GM12878 (cell line): ENCODE measurements around the gene ATCAY. TPM values are rescaled to one million over a fixed set of nuclear protein-coding genes. Genes with fewer than 3 reads are reported as not detected.

Experiments
- ATAC-seq: fragments of 200-7000 bp; cut with Tn5 transposase; 3 replicates; pipeline ENCODE4 v1.9.1; 2020; ENCODE audit warnings: mild to moderate bottlenecking, moderate library complexity
- BruUV-seq: library from RNA; stranded (reverse); fragments of 400-500 nt; replicated peaks from 2 replicates; lab custom pipeline; 2021; lab: Mats Ljungman, UMichigan
- CTCF ChIA-PET: fragments of 300-600 bp; sonication (Branson Sonifier 250); formaldehyde crosslinking; extraction: SDS; loops from one replicate; lab custom pipeline; 2021; ENCODE audit warnings: inconsistent platforms; lab: Yijun Ruan, JAX
- POLR2A ChIA-PET: fragments of 350-600 bp; formaldehyde crosslinking; extraction: SDS; loops from one replicate; lab custom pipeline; 2021; ENCODE audit warnings: inconsistent platforms; lab: Charles Lee
- RAD21 ChIA-PET: fragments of 300-600 bp; sonication (Branson Sonifier 250); formaldehyde crosslinking; loops from one replicate; lab custom pipeline; 2023; ENCODE audit warnings: antibody characterized with exemption; ENCODE audit not compliant: unreplicated experiment; lab: Charles Lee
- SMC1A ChIA-PET: fragments of 300-600 bp; sonication (Branson Sonifier 250); formaldehyde crosslinking; loops from one replicate; lab custom pipeline; 2023; ENCODE audit not compliant: unreplicated experiment, uncharacterized antibody; lab: Charles Lee
- DNase-seq: peaks from one replicate; pipeline ENCODE4 v3.0.0-alpha.2; 2011; ENCODE audit warnings: low read depth, low spot score
- FAIRE-seq: peaks from 3 replicates; lab custom pipeline; 2011; peaks lifted over from hg19 to GRCh38; lab: Jason Lieb, UNC
- H2AFZ ChIP-seq: 2 replicates; pipeline ENCODE4 v1.6.0; 2011; ENCODE audit warnings: low read depth, low read length, control low read depth; ENCODE audit not compliant: control insufficient read depth
- H3K27ac ChIP-seq: 2 replicates; pipeline ENCODE4 v1.5.1; 2011; ENCODE audit warnings: control low read depth; ENCODE audit not compliant: control insufficient read depth, insufficient read depth
- H3K27me3 ChIP-seq, 2 experiments: replicated peaks in 1 of 2; 2 replicates each; pipeline versions ENCODE4 v1.6.0 to v1.6.1; 2011; ENCODE audit warnings: low read length in 1 of 2; ENCODE audit not compliant: control insufficient read depth in 2 of 2, insufficient read depth in 2 of 2
- H3K36me3 ChIP-seq, 2 experiments: 2 replicates each; pipeline ENCODE4 v1.5.1; 2011; ENCODE audit warnings: low read length in 1 of 2; ENCODE audit not compliant: control insufficient read depth in 2 of 2, insufficient read depth in 2 of 2
- H3K4me1 ChIP-seq: 2 replicates; pipeline ENCODE4 v1.6.1; 2011; ENCODE audit warnings: mild to moderate bottlenecking, low read length, moderate library complexity, mixed read lengths; ENCODE audit not compliant: control insufficient read depth, insufficient read depth
- H3K4me2 ChIP-seq: 2 replicates; pipeline ENCODE4 v1.6.0; 2011; ENCODE audit warnings: control low read depth; ENCODE audit not compliant: control insufficient read depth, insufficient read depth
- H3K4me3 ChIP-seq: fragments of 200-600 bp; sonication (generic); 2 replicates; pipeline ENCODE4 v1.5.1; 2016
- H3K79me2 ChIP-seq: 2 replicates; pipeline ENCODE4 v1.6.0; 2011; ENCODE audit warnings: low read length; ENCODE audit not compliant: control insufficient read depth, insufficient read depth
- H3K9ac ChIP-seq: 2 replicates; pipeline ENCODE4 v1.8.0; 2011; ENCODE audit warnings: low read length, control low read depth, mixed read lengths; ENCODE audit not compliant: control insufficient read depth, insufficient read depth
- H3K9me3 ChIP-seq: replicated peaks from 3 replicates; pipeline ENCODE4 v1.5.1; 2011; ENCODE audit warnings: mild to moderate bottlenecking, low read length; ENCODE audit not compliant: control insufficient read depth, insufficient read depth
- H4K20me1 ChIP-seq: 2 replicates; pipeline ENCODE4 v1.6.0; 2011; ENCODE audit not compliant: control insufficient read depth, insufficient read depth
- CEBPB ChIP-seq, 2 experiments: fragments of 150-350 bp in 1 of 2; IDR thresholded peaks; 2 replicates each; pipeline ENCODE4 v1.6.1; 2012 to 2014; ENCODE audit warnings: low read depth in 2 of 2, low read length in 2 of 2, borderline replicate concordance in 1 of 2, inconsistent platforms in 1 of 2
- ELK1 ChIP-seq: IDR thresholded peaks from 2 replicates; pipeline ENCODE4 v1.6.1; 2012; ENCODE audit warnings: low read depth, low read length, improper control_type of control experiment
- EZH2 ChIP-seq: IDR thresholded peaks from 2 replicates; pipeline ENCODE4 v1.6.1; 2012; ENCODE audit warnings: low read depth, mild to moderate bottlenecking, control low read depth, inconsistent platforms, low read length, borderline replicate concordance; ENCODE audit not compliant: control insufficient read depth
- IKZF1 ChIP-seq: fragments of 450-650 bp; conservative IDR thresholded peaks from 2 replicates; pipeline ENCODE4 v1.6.1; 2017; ENCODE audit warnings: antibody characterized with exemption, mild to moderate bottlenecking
- LARP7 ChIP-seq: fragments of 450-650 bp; IDR thresholded peaks from 2 replicates; pipeline ENCODE4 v1.6.1; 2017; ENCODE audit warnings: mild to moderate bottlenecking
- MLLT1 ChIP-seq: fragments of 450-650 bp; IDR thresholded peaks from 2 replicates; pipeline ENCODE4 v1.6.1; 2016; ENCODE audit warnings: mild to moderate bottlenecking
- NFXL1 ChIP-seq: fragments of 450-650 bp; IDR thresholded peaks from 2 replicates; pipeline ENCODE4 v1.6.1; 2017; ENCODE audit warnings: antibody characterized with exemption, mild to moderate bottlenecking, borderline replicate concordance
- PRDM15 ChIP-seq: fragments of 450-650 bp; formaldehyde crosslinking; IDR thresholded peaks from 2 replicates; pipeline ENCODE4 v1.4.0; 2020; ENCODE audit warnings: mild to moderate bottlenecking, moderate library complexity
- RELA ChIP-seq: fragments of 450-650 bp; IDR thresholded peaks from 2 replicates; pipeline ENCODE4 v1.8.0; 2014; ENCODE audit warnings: borderline replicate concordance; ENCODE audit not compliant: partially characterized antibody
- YBX1 ChIP-seq: fragments of 450-650 bp; IDR thresholded peaks from 2 replicates; pipeline ENCODE4 v1.6.1; 2016; ENCODE audit warnings: antibody characterized with exemption
- WGBS: methylation state at CpG from one replicate; pipeline ENCODE4 v1.1.6; 2016; ENCODE audit warnings: low lambda C conversion rate; ENCODE audit not compliant: insufficient replicate concordance, insufficient coverage; ENCODE audit errors: missing lambda C conversion rate; 5-methylcytosine and 5-hydroxymethylcytosine counted together
- in situ Hi-C: fragments of 300-500 bp; cut with MboI; formaldehyde crosslinking; loops from 9 replicates; pipeline ENCODE4 v1.14.3; 2018; ENCODE audit warnings: mixed read lengths
- intact Hi-C: fragments of 100-400 bp; cut with micrococcal nuclease; formaldehyde crosslinking; loops from one replicate; pipeline ENCODE4 v1.14.2; 2022; ENCODE audit not compliant: unreplicated experiment
- polyA plus RNA-seq, 11 experiments: library from polyadenylated mRNA; depleted of rRNA in 4 of 11; unstranded in 6 of 11; stranded (reverse) in 5 of 11; fragments of >200 nt; fragmentation: Nextera tagmentation in 4 of 11; fragmentation: Illumina TruSeq in 1 of 11; extraction: Ambion mirVana in 4 of 11; extraction: Trizol in 1 of 11; gene quantifications; 1 replicate in 1 of 11; 2 replicates in 10 of 11; pipeline versions ENCODE4 v1.2.1 to v1.2.3, GENCODE V29; 2011 to 2016; ENCODE audit warnings: inconsistent platforms in 2 of 11, missing spikeins in 2 of 11, low read depth in 1 of 11
- total RNA-seq, 4 experiments: library from RNA; depleted of rRNA in 3 of 4; stranded (reverse); fragments of >200 nt in 3 of 4; fragmentation: Illumina TruSeq in 1 of 4; extraction: Trizol in 1 of 4; gene quantifications; 2 replicates each; pipeline versions ENCODE4 v1.2.1 to v1.2.3, GENCODE V29; 2013 to 2021

The ATCAY gene
- total and polyA plus RNA-seq, 10 of the 15 experiments (the other 5 are each of a cell fraction or from before 2014, with no cell fraction given) = under 0.01 to 0.04 (median 0.02) TPM; not detected in 4

- ATAC-seq (no peak), DNase-seq (no peak), FAIRE-seq (no peak)
- intact Hi-C loops = no loop called here
- Histone ChIP-seq H3K9ac (no peak overlapping the region), H3K4me1 (no peaks in the 10 kb centered on the region), H3K4me2 (no peak overlapping the region), H2AFZ (no peak overlapping the region), H3K27ac (no peak overlapping the region), H3K36me3 (no peaks in the 10 kb centered on the region), H3K79me2 (no peaks in the 10 kb centered on the region), H3K27me3 (peaks cover 0 to 2% of the 10 kb centered on the region in 2 experiments; a peak in 1 of 4 replicates), H4K20me1 (no peaks in the 10 kb centered on the region), H3K9me3 (no peaks in the 10 kb centered on the region), H3K4me3 (no peak overlapping the region)
- TF ChIP-seq YBX1 = no peak
- SMC1A ChIA-PET = no interaction called here
- POLR2A ChIA-PET = no interaction called here
- no TSS peak for BruUV-seq
- 24% methylated on average over 12 of the region's 12 CpGs for WGBS
- RAD21 ChIA-PET = no interaction called here
- in situ Hi-C loops = no loop called here
- CTCF ChIA-PET = no interaction called here
Measured at GRCh38 chr19:3863648-3864047, 16.8 kb upstream of the ATCAY start.

- no peak for ATAC-seq
- H3K4me1 ChIP-seq = no peaks in the 10 kb centered on the region
- in situ Hi-C loops = no loop called here
- intact Hi-C loops = no loop called here
- no peaks in the 10 kb centered on the region for H4K20me1 ChIP-seq
- ChIA-PET SMC1A (no interaction called here), POLR2A (interaction anchor here (0.6 kb wide), 1 partner anchor 779 kb away, joined by 6 read pairs; no protein-coding TSS in a partner anchor), CTCF (no interaction called here), RAD21 (no interaction called here)
- H3K79me2 ChIP-seq = no peaks in the 10 kb centered on the region
- H3K4me3 ChIP-seq = no peak overlapping the region
- no TSS peak for BruUV-seq
- no peak for FAIRE-seq
- no peaks in the 10 kb centered on the region for H3K36me3 ChIP-seq
- no peak overlapping the region for H2AFZ ChIP-seq
- no peak overlapping the region for H3K9ac ChIP-seq
- H3K9me3 ChIP-seq = no peaks in the 10 kb centered on the region; the same call in 2 of the 3 replicates
- DNase-seq = no peak
- H3K27me3 ChIP-seq = peaks cover 0 to 2% of the 10 kb centered on the region in 2 experiments; a peak in 1 of 4 replicates
- no peak overlapping the region for H3K27ac ChIP-seq
- H3K4me2 ChIP-seq = no peak overlapping the region
- 25% methylated on average over 14 of the region's 14 CpGs for WGBS
- no peak for TF ChIP-seq ELK1
- no peak for TF ChIP-seq NFXL1
- no peak for TF ChIP-seq RELA
- TF ChIP-seq IKZF1 = no peak
- no peak for TF ChIP-seq EZH2
- TF ChIP-seq MLLT1 = no peak
- TF ChIP-seq PRDM15 (CRISPR knock-in tag) = no peak
- no peak for TF ChIP-seq CEBPB (IDR thresholded peaks at IDR 0.05; ENCODE audit: borderline replicate concordance in 1 of 2, low read depth in 2 of 2, low read length in 2 of 2)
- TF ChIP-seq LARP7 = no peak
Measured at GRCh38 chr19:3866910-3867638, 13.4 kb upstream of the ATCAY start.
